Upper lobe of left lung (tissue), 4 donors: Measurements from ENCODE around the gene DLK2.
"Not testable (repeated sequence)": the region's sequence is repeated elsewhere in the genome, so short reads cannot be mapped to it uniquely, and the experiment has no call there.

ENCODE experiments used
- EP300 ChIP-seq, 4 donors: sonication (generic); formaldehyde crosslinking; IDR thresholded peaks; one replicate each; pipeline ENCODE4 v1.5.1; 2017; ENCODE audit warnings: antibody characterized with exemption in 4 of 4, control low read depth in 2 of 4
- POLR2A ChIP-seq, 4 donors: fragments of 450-650 bp; IDR thresholded peaks; one replicate each; pipeline ENCODE4 v1.5.1; 2016 to 2017; ENCODE audit warnings: antibody characterized with exemption in 4 of 4, mild to moderate bottlenecking in 2 of 4
- TF ChIP-seq, protein P1 (sequence below), 6 experiments: fragments of 450-650 bp in 4 of 6; fragments of 200-600 bp in 2 of 6; sonication (generic) in 2 of 6; IDR thresholded peaks; one replicate each; pipeline ENCODE4 v1.5.1; 2016 to 2019; ENCODE audit warnings: antibody characterized with exemption in 6 of 6

DNA sequence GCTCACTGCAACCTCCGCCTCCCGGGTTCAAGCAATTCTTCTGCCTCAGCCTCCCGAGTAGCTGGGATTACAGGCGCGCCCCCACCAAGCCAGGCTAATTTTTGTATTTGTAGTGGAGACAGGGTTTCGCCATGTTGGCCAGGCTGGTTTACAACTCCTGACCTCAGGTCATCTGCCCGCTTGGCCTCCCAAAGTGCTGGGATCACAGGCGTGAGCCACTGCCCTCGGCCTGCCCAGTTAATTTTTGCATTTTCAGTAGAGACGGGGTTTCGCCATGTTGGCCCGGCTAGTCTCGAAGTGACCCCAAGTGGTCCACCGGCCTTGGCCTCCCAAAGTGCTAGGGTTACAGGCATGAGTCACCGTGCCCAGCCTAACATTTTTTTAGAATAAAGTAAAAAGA lies 2.8 kb upstream of the DLK2 start:
- TF ChIP-seq, protein P1, sequence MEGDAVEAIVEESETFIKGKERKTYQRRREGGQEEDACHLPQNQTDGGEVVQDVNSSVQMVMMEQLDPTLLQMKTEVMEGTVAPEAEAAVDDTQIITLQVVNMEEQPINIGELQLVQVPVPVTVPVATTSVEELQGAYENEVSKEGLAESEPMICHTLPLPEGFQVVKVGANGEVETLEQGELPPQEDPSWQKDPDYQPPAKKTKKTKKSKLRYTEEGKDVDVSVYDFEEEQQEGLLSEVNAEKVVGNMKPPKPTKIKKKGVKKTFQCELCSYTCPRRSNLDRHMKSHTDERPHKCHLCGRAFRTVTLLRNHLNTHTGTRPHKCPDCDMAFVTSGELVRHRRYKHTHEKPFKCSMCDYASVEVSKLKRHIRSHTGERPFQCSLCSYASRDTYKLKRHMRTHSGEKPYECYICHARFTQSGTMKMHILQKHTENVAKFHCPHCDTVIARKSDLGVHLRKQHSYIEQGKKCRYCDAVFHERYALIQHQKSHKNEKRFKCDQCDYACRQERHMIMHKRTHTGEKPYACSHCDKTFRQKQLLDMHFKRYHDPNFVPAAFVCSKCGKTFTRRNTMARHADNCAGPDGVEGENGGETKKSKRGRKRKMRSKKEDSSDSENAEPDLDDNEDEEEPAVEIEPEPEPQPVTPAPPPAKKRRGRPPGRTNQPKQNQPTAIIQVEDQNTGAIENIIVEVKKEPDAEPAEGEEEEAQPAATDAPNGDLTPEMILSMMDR (IDR thresholded peaks at IDR 0.05) = not testable (repeated sequence)
- TF ChIP-seq POLR2A, EP300 (IDR thresholded peaks at IDR 0.05): not testable (repeated sequence)
